Measurements from ENCODE around the gene CCDC170.

The CCDC170 gene

DNA sequence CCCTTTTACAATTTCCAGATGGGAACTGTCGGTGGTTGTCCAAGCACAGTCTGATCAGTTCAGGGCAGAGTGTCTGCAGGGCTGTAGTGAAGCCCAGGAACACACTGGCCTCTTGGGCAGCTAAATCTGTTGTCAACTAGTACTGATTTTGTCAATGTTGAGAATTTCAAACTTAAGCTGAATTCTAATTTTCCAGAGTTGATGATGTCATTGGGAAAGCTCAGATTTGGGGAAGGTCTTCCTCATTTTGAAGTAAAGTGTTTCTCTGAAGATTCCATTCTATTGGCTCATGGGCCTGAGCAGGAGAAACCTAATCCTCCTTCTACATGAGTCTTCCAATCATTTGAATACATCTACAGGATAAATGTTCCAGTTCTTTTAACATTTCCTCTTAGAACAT lies 72.1 kb downstream of the CCDC170 start:
- in situ Hi-C loops (cut with MboI; ENCODE audit: low pct_unique_long_range_greater_than_20kb, low sequenced_read_pairs, unreplicated experiment) = no loop called here
- TF ChIP-seq CTCF (IDR thresholded peaks at IDR 0.05; ENCODE audit: extremely low read depth, insufficient read depth, missing control alignments) = no peak
- no peak for DNase-seq (ENCODE audit: low spot score)

DNA sequence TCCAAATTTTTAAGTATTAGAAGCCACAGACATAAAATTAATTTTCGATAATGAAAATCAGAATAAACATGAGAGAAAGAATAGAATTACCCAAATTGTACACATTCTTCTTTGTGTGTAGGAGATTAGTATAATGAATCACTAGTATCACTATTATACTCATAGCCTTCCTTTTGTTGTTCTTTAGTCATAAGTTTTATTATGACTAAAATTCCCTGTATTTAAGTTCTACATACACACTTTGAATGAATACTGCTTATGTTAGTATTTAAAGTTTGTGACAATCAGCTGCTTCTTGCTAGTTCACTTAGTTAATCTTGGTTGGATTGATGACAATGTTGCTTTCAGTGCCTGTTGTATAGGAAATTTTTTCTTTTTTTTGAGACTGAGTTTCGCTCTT lies 72.7 kb downstream of the CCDC170 start:
- TF ChIP-seq CTCF (IDR thresholded peaks at IDR 0.05; ENCODE audit: extremely low read depth, insufficient read depth, missing control alignments) = no peak

DNA sequence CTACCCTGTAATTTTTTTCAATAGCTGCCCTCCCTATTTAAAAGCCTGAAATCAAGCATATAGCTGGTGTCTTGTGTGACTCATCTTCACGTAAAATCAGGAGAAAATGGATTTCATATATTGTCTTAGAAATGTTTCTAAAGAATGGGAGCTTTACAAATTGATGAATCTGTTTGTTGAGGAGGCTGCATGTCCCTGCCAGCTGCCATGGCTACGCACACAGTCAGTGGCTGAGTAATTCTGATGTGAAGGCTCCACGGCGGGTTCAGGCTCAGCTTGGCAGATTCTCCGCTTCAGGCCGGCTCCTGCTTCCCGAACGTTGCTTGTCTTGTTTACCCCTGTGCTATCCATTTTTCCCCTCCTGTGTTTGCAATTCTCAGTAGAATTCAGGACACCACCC lies 82.8 kb downstream of the CCDC170 start:
- DNase-seq (ENCODE audit: low spot score) = no peak
- in situ Hi-C loops (cut with MboI; ENCODE audit: low pct_unique_long_range_greater_than_20kb, low sequenced_read_pairs, unreplicated experiment) = no loop called here
- TF ChIP-seq CTCF (IDR thresholded peaks at IDR 0.05; ENCODE audit: extremely low read depth, insufficient read depth, missing control alignments) = no peak

More for the DNA sequence above, 72.7 kb downstream of the CCDC170 start:
- in situ Hi-C loops (cut with MboI; ENCODE audit: low pct_unique_long_range_greater_than_20kb, low sequenced_read_pairs, unreplicated experiment) = no loop called here
- no peak for DNase-seq (ENCODE audit: low spot score)

GRCh38 chr6:151577257-151577656 lies 83.4 kb downstream of the CCDC170 start:
- no peak for TF ChIP-seq CTCF (IDR thresholded peaks at IDR 0.05; ENCODE audit: extremely low read depth, insufficient read depth, missing control alignments)
- in situ Hi-C loops (cut with MboI; ENCODE audit: low pct_unique_long_range_greater_than_20kb, low sequenced_read_pairs, unreplicated experiment) = no loop called here

DNA sequence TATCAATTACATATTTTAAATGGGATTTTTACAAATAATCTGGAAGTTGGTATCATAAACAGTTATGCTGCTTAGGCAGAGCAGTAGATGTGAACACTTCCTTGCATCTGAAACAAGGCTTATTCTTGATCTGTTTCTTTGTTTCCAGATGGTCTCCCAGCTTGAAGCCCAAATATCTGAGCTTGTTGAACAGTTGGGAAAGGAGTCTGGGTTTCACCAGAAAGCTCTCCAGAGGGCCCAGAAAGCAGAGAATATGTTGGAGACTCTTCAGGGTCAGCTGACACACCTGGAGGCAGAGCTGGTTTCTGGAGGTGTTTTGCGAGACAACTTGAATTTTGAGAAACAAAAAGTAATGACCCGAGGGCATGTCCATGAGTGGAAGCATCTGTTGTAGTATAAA lies 91.9 kb downstream of the CCDC170 start:
- no peak for TF ChIP-seq CTCF (IDR thresholded peaks at IDR 0.05; ENCODE audit: extremely low read depth, insufficient read depth, missing control alignments)
- in situ Hi-C loops (cut with MboI; ENCODE audit: low pct_unique_long_range_greater_than_20kb, low sequenced_read_pairs, unreplicated experiment) = no loop called here
- DNase-seq (ENCODE audit: low spot score) = no peak

More at GRCh38 chr6:151577257-151577656, 83.4 kb downstream of the CCDC170 start:
- no peak for DNase-seq (ENCODE audit: low spot score)

GRCh38 chr6:151589667-151590066 lies 95.8 kb downstream of the CCDC170 start:
- no peak for TF ChIP-seq CTCF (IDR thresholded peaks at IDR 0.05; ENCODE audit: extremely low read depth, insufficient read depth, missing control alignments)

DNA sequence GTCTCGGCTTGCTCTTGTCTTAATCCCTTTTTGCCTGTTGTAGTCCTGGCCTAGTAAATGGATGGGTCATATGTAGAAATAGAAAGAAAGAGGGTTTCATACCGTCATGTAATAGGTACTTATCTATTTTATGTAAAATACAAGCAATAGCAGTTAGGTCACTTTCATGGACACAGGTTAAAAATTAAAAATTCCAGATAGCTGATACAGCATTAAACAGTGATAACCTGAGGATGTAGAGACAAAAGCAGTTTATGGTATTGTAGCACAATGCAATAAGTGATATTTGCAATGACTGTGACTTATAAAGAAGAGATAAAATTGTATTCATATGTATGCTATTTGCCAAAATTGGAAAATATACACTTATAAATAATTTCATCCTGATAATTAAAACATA lies 96.9 kb downstream of the CCDC170 start:
- in situ Hi-C loops (cut with MboI; ENCODE audit: low pct_unique_long_range_greater_than_20kb, low sequenced_read_pairs, unreplicated experiment) = no loop called here
- no peak for DNase-seq (ENCODE audit: low spot score)
- TF ChIP-seq CTCF (IDR thresholded peaks at IDR 0.05; ENCODE audit: extremely low read depth, insufficient read depth, missing control alignments) = no peak

More at GRCh38 chr6:151589667-151590066, 95.8 kb downstream of the CCDC170 start:
- in situ Hi-C loops (cut with MboI; ENCODE audit: low pct_unique_long_range_greater_than_20kb, low sequenced_read_pairs, unreplicated experiment) = no loop called here
- DNase-seq (ENCODE audit: low spot score) = no peak

Data from GM13977 (cell line).